ENCODE measurements around the gene FMOD.

- no peak for TF ChIP-seq CTCF (conservative IDR thresholded peaks at IDR 0.05 in 1 of 2, IDR thresholded peaks at IDR 0.05 in 1 of 2; ENCODE audit: extremely low read depth in 1 of 2, insufficient read depth in 1 of 2, low read depth in 1 of 2, low read length in 2 of 2)
- no peak for TF ChIP-seq EZH2 (IDR thresholded peaks at IDR 0.05; ENCODE audit: borderline replicate concordance, low read length)
These were observed 25.9 kb downstream of the FMOD start for GRCh38 chr1:203325026-203325417.

Data from mammary epithelial cell (primary cell).